Fibroblast of villous mesenchyme (primary cell): ENCODE data around the gene MAML2. TPM values are rescaled to one million over a fixed set of nuclear protein-coding genes. Genes with fewer than 3 reads are reported as not detected.

Experiments
- DNase-seq: peaks from one replicate; pipeline ENCODE4 v3.0.0-alpha.2; 2010; ENCODE audit warnings: low read depth
- H3K4me3 ChIP-seq: 2 replicates; pipeline ENCODE4 v1.5.1; 2011; ENCODE audit warnings: low read depth, mild to moderate bottlenecking, low read length
- total RNA-seq: library from RNA; depleted of rRNA; stranded (reverse); fragments of >200 nt; gene quantifications from 2 replicates; pipeline ENCODE4 v1.2.3, GENCODE V29; 2012
- TF ChIP-seq, protein P1 (sequence below): IDR thresholded peaks from 2 replicates; pipeline ENCODE4 v1.5.1; 2012; ENCODE audit warnings: low read depth, mild to moderate bottlenecking, low read length; ENCODE audit not compliant: insufficient read depth

The MAML2 gene
- total RNA-seq, 1 donor = 30.7 TPM

DNA sequence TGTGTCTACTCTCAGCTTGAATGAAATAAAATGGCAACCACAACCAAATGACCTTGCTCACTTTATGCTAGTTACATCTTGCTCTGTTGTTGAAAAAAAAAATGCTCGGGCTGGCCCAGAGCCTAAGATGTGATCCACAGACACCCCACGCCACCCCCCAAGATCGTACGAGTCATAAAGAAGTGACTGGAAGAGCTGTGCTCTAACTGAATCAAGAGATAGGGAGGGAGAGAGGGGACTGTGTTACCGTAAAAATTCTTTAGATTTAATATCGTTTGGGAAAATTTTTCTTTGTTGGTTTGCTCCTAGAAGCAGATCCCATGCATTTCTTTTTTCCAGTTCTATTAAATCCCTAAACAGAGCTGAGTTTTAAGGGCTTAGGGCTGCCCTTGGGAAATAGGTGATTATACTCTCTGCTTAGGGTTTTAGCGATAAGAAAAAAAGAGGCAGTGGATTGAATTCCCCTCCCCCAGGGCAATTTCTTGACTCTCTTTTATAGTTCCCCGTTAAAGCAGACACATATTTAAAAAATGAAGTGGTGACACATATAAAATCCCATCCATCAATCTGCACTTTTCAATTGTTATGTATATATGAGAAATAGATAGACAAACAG lies 14.5 kb downstream of the MAML2 start:
- DNase-seq = peak; percentile 56
- TF ChIP-seq, protein P1, sequence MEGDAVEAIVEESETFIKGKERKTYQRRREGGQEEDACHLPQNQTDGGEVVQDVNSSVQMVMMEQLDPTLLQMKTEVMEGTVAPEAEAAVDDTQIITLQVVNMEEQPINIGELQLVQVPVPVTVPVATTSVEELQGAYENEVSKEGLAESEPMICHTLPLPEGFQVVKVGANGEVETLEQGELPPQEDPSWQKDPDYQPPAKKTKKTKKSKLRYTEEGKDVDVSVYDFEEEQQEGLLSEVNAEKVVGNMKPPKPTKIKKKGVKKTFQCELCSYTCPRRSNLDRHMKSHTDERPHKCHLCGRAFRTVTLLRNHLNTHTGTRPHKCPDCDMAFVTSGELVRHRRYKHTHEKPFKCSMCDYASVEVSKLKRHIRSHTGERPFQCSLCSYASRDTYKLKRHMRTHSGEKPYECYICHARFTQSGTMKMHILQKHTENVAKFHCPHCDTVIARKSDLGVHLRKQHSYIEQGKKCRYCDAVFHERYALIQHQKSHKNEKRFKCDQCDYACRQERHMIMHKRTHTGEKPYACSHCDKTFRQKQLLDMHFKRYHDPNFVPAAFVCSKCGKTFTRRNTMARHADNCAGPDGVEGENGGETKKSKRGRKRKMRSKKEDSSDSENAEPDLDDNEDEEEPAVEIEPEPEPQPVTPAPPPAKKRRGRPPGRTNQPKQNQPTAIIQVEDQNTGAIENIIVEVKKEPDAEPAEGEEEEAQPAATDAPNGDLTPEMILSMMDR = no peak
- H3K4me3 ChIP-seq = peak overlapping the region; percentile 4

DNA sequence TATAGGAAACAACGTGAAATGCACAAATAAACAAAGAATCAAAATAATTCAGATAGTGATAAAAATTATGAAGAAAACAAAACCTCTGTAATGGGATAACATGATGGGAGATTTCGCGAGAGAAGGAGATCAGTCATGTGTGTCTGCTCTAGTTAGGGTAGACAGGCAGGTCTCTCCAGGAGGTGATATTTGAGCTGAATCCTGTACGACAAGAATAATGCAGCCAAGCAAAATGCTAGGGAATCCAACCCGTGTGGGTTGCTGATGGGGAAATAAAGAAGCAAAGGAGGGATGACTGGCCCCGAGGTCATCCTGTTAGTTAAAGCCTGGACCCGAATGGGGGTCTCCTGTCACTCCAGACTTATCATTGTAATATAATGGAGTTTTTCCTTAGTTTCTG lies 16.0 kb downstream of the MAML2 start:
- TF ChIP-seq, protein P1 = no peak
- H3K4me3 ChIP-seq = no peak overlapping the region
- DNase-seq = no peak

DNA sequence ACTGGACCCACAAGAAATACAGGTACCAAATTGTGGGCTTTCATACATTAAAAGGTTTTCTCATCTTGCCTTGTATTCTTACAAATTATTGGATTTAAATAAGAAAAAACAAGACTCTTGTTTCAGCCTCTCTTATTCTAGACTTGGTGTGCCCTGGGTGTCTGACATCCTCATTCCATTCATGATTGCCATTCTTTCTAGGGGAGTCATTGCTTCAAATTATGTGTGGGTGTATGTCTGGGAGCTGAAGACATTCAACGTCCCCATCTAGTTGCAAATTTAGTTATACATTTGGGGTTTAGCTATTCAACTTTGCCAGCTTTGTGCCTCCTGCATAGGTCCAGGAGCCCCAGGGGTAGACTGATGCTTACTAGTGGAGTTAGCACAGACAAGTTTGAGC lies 18.1 kb downstream of the MAML2 start:
- no peak overlapping the region for H3K4me3 ChIP-seq
- DNase-seq = no peak
- TF ChIP-seq, protein P1 = no peak

DNA sequence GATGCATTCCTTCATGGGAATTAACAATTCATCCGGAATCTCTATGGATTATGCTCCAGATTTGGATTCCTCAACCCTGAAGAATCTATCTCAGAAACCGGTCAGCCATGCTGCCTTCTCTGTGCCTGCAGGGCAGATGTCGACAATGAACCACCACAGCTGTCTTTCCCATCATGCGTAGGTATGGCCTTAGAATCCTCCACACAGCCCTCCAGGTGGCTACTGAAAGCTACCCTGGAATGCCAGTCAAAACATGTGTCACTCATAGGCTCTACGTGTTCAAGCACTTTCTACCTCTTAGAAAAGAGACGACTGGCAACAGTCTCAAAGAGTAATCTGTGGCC lies 19.4 kb downstream of the MAML2 start:
- TF ChIP-seq, protein P1 = no peak
- no peak for DNase-seq
- no peak overlapping the region for H3K4me3 ChIP-seq

- TF ChIP-seq, protein P1 = no peak
- H3K4me3 ChIP-seq = peak overlapping the region; percentile 17
- no peak for DNase-seq
These were observed 20.0 kb downstream of the MAML2 start for GRCh38 chr11:96322775-96323641.

GRCh38 chr11:96321091-96321490 lies 21.9 kb downstream of the MAML2 start:
- no peak overlapping the region for H3K4me3 ChIP-seq
- no peak for DNase-seq
- TF ChIP-seq, protein P1 = no peak
